ENCODE data around the gene FAM131A.

- TF ChIP-seq POLR2A (IDR thresholded peaks at IDR 0.05; ENCODE audit: low read length) = no peak
- TF ChIP-seq GATA1 (IDR thresholded peaks at IDR 0.05; ENCODE audit: low read depth, low read length) = no peak
These were observed 49.8 kb downstream of the FAM131A start for GRCh38 chr3:184387174-184387714.

Data from erythroblast (primary cell).